ENCODE results near the gene C11orf21. TPM values are rescaled to one million over a fixed set of nuclear protein-coding genes. Genes with fewer than 3 reads are reported as not detected.

C11orf21 gene
- total and polyA plus RNA-seq, 2 donors (not counting 1 experiment from before 2014, with no cell fraction given): under 0.01 TPM; not detected in 1

DNA sequence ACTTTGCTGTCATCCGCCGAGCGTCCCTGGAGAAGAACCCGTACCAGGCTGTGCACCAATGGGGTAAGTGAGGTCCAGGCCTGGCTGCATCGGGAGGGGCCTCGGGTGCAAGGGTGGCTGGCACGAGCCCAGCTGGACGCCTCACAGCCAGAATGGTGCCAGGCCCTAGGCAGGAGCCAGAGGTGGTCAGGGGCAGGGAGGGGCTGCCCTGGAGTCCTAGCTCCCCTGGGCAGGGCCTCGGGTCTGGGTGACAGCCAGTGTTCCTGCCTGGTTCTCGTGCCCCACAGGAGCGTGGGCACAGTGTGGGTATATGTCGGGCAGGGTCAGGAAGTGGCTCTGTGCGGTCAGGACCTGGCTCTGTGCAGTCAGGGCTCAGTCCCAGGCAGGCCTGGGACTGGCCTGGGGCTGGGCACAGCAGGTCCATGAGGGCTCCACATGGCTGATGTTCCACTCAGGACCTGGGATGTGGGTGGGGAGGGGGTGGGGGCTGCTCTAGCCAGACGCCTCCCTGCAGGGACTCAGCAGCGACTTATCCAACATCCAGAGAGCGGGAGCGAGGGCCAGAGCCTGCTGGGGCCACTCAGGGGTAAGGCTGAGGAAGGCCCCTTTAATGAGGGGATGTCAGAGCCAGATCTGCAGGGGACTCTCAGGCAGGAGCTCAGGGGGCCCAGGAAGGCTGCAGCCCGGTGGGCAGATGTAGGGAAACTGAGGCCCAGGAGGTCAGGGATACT, 1.3 kb upstream of the C11orf21 start:
- DNase-seq (ENCODE audit: low read depth in 2 of 2): no peak
- H3K4me1 ChIP-seq (ENCODE audit: control insufficient read depth, extremely low read depth, insufficient read depth, low read length): peaks cover 9% of the 10 kb centered on the region
- no peak overlapping the region for H3K27ac ChIP-seq (ENCODE audit: insufficient read depth, low read length)
- no peaks in the 10 kb centered on the region for H3K79me2 ChIP-seq (ENCODE audit: control insufficient read depth, insufficient read depth, low read length)
- H4K20me1 ChIP-seq (ENCODE audit: control insufficient read depth, extremely low read depth, insufficient read depth, low read length): no peaks in the 10 kb centered on the region
- no peaks in the 10 kb centered on the region for H3K36me3 ChIP-seq (ENCODE audit: control insufficient read depth, insufficient read depth, low read length)
- H3K27me3 ChIP-seq (ENCODE audit: control insufficient read depth, insufficient read depth, low read length): no peaks in the 10 kb centered on the region
- H3K4me3 ChIP-seq (replicated peaks in 1 of 4; ENCODE audit: control extremely low read depth in 1 of 4, insufficient read depth in 1 of 4, low read depth in 3 of 4, low read length in 4 of 4): no peak overlapping the region
- H2AFZ ChIP-seq (ENCODE audit: low read length): no peak overlapping the region
- no peak for TF ChIP-seq EZH2 (IDR thresholded peaks at IDR 0.05; ENCODE audit: low read length, missing control alignments)
- TF ChIP-seq, protein P1, sequence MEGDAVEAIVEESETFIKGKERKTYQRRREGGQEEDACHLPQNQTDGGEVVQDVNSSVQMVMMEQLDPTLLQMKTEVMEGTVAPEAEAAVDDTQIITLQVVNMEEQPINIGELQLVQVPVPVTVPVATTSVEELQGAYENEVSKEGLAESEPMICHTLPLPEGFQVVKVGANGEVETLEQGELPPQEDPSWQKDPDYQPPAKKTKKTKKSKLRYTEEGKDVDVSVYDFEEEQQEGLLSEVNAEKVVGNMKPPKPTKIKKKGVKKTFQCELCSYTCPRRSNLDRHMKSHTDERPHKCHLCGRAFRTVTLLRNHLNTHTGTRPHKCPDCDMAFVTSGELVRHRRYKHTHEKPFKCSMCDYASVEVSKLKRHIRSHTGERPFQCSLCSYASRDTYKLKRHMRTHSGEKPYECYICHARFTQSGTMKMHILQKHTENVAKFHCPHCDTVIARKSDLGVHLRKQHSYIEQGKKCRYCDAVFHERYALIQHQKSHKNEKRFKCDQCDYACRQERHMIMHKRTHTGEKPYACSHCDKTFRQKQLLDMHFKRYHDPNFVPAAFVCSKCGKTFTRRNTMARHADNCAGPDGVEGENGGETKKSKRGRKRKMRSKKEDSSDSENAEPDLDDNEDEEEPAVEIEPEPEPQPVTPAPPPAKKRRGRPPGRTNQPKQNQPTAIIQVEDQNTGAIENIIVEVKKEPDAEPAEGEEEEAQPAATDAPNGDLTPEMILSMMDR (conservative IDR thresholded peaks at IDR 0.05 in 1 of 2, IDR thresholded peaks at IDR 0.05 in 1 of 2; ENCODE audit: low read depth in 1 of 2, low read length in 2 of 2): no peak
- H3K4me2 ChIP-seq (ENCODE audit: extremely low read depth, insufficient read depth, low read length): no peak overlapping the region
- H3K9me3 ChIP-seq (ENCODE audit: control insufficient read depth, insufficient read depth, low read depth, low read length): no peaks in the 10 kb centered on the region
- H3K9ac ChIP-seq (ENCODE audit: insufficient read depth, low read length): no peak overlapping the region

DNA sequence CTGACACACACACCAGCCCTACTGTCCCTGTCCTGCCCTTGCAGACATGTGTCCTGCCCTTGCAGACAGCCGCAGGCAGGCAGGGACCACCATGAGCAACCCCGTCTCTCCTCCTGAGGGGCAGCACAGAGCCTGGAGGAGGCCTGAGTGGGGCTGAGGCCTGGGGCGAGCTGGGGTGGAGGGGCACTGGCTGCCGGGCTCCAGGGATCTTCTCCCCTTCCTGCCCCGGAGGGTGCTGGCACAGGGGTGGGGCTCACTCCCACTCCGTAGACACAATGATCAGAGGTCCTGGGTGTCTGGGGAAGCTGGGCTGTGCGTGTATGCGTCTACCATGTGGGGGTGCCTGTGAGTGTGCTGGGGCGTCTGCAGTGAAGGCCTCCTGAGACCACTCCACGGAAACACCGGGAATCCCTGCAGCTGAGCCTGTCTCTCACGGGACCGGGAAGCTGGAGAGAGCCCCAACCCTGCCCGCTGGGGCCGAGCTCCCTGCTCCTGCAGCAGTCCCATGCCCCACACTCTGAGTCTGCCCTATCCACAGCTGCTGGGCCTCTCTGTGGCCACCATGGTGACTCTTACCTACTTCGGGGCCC, 683 bp upstream of the C11orf21 start:
- H3K4me3 ChIP-seq (replicated peaks in 1 of 4; ENCODE audit: control extremely low read depth in 1 of 4, insufficient read depth in 1 of 4, low read depth in 3 of 4, low read length in 4 of 4): no peak overlapping the region
- no peak overlapping the region for H3K4me2 ChIP-seq (ENCODE audit: extremely low read depth, insufficient read depth, low read length)
- no peaks in the 10 kb centered on the region for H3K27me3 ChIP-seq (ENCODE audit: control insufficient read depth, insufficient read depth, low read length)
- DNase-seq (ENCODE audit: low read depth in 2 of 2): no peak
- no peaks in the 10 kb centered on the region for H3K9me3 ChIP-seq (ENCODE audit: control insufficient read depth, insufficient read depth, low read depth, low read length)
- no peak overlapping the region for H3K27ac ChIP-seq (ENCODE audit: insufficient read depth, low read length)
- no peak overlapping the region for H2AFZ ChIP-seq (ENCODE audit: low read length)
- no peak overlapping the region for H3K9ac ChIP-seq (ENCODE audit: insufficient read depth, low read length)
- H3K79me2 ChIP-seq (ENCODE audit: control insufficient read depth, insufficient read depth, low read length): no peaks in the 10 kb centered on the region
- H3K36me3 ChIP-seq (ENCODE audit: control insufficient read depth, insufficient read depth, low read length): no peaks in the 10 kb centered on the region
- TF ChIP-seq, protein P1 (conservative IDR thresholded peaks at IDR 0.05 in 1 of 2, IDR thresholded peaks at IDR 0.05 in 1 of 2; ENCODE audit: low read depth in 1 of 2, low read length in 2 of 2): no peak
- no peak for TF ChIP-seq EZH2 (IDR thresholded peaks at IDR 0.05; ENCODE audit: low read length, missing control alignments)
- H3K4me1 ChIP-seq (ENCODE audit: control insufficient read depth, extremely low read depth, insufficient read depth, low read length): peaks cover 9% of the 10 kb centered on the region
- H4K20me1 ChIP-seq (ENCODE audit: control insufficient read depth, extremely low read depth, insufficient read depth, low read length): no peaks in the 10 kb centered on the region

DNA sequence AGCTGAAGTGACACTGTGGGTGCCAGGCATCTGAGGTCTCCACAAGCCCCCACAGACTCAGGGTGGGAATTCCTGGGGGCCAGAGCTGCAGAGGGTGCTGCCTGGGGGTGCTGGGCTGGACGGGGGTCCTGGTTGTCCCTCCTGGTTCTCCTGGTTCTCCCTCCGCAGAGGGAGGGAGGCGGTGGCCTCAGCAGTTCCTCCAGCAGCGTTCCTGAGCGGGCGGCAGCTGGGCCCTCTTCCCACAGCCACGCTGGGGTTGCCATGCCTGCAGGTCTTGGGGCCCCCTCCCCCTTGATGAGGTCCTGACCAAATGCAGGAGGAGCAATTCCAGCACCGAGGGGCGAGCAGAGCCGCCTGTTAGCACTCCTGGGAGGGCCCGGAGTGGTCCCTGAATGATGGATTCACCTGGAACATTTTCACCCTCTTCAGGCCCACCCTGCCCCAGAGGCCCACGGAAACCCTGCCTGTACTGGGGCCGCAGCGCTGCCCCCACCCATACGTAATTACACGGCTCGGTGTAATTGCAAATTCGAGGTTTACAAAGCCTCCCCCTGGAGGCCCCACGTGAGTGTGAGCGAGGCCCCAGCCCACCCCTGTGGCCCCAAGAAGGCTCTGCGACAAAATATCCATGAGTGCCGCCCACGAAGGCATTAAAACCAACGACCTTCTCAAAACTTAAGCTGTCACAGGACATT, 635 bp downstream of the C11orf21 start:
- no peak for DNase-seq (ENCODE audit: low read depth in 2 of 2)
- peaks cover 6% of the 10 kb centered on the region for H3K4me1 ChIP-seq (ENCODE audit: control insufficient read depth, extremely low read depth, insufficient read depth, low read length)
- H3K27me3 ChIP-seq (ENCODE audit: control insufficient read depth, insufficient read depth, low read length): no peaks in the 10 kb centered on the region
- H2AFZ ChIP-seq (ENCODE audit: low read length): no peak overlapping the region
- no peak overlapping the region for H3K4me2 ChIP-seq (ENCODE audit: extremely low read depth, insufficient read depth, low read length)
- TF ChIP-seq EZH2 (IDR thresholded peaks at IDR 0.05; ENCODE audit: low read length, missing control alignments): no peak
- TF ChIP-seq, protein P1 (conservative IDR thresholded peaks at IDR 0.05 in 1 of 2, IDR thresholded peaks at IDR 0.05 in 1 of 2; ENCODE audit: low read depth in 1 of 2, low read length in 2 of 2): no peak
- no peak overlapping the region for H3K27ac ChIP-seq (ENCODE audit: insufficient read depth, low read length)
- H3K9ac ChIP-seq (ENCODE audit: insufficient read depth, low read length): no peak overlapping the region
- H3K36me3 ChIP-seq (ENCODE audit: control insufficient read depth, insufficient read depth, low read length): no peaks in the 10 kb centered on the region
- no peaks in the 10 kb centered on the region for H4K20me1 ChIP-seq (ENCODE audit: control insufficient read depth, extremely low read depth, insufficient read depth, low read length)
- H3K9me3 ChIP-seq (ENCODE audit: control insufficient read depth, insufficient read depth, low read depth, low read length): no peaks in the 10 kb centered on the region
- no peak overlapping the region for H3K4me3 ChIP-seq (replicated peaks in 1 of 4; ENCODE audit: control extremely low read depth in 1 of 4, insufficient read depth in 1 of 4, low read depth in 3 of 4, low read length in 4 of 4)
- no peaks in the 10 kb centered on the region for H3K79me2 ChIP-seq (ENCODE audit: control insufficient read depth, insufficient read depth, low read length)
